HG03432 (cell line): Measurements from ENCODE around the gene SERPINA12.

Experiments
- ATAC-seq: cut with Tn5 transposase; IDR thresholded peaks from one replicate; pipeline ENCODE4 v1.9.1; 2021; ENCODE audit warnings: mild to moderate bottlenecking, moderate library complexity; ENCODE audit not compliant: unreplicated experiment

SERPINA12 gene

GRCh38 chr14:94467728-94468520 lies 41.3 kb downstream of the SERPINA12 start:
- no peak for ATAC-seq

DNA sequence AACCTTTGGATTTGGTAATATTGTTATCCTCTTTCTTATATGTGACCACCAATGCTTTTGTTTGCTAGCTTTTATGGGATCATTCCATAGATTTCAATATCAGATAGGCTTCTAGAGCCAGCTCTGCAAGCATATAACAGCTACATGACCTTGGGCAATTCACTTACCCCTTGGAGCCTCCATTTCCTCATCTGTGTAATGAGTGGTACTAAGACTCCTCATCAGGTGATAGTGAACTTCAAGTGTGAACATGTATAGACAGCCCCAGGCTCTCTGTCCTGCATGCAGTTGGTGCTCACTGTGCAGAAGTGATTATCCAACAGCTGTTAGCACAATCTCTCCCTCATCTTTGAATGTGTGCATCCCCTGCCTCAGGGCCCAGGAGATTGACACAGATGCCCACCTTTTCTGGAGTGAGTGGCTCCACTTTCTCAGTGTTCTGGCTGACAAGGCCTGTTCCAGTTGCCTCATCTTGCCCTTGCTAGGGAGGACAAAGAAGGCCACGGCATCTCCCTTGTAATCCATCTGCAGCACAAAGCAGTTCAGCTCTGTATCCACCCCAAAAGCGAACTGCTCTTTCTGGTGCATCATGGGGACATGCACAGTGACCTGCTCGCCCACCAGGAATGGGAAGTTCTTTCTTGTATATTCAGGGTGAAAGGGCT lies 42.4 kb downstream of the SERPINA12 start:
- no peak for ATAC-seq

- no peak for ATAC-seq
Observed at GRCh38 chr14:94465042-94465441, 44.2 kb downstream of the SERPINA12 start.

GRCh38 chr14:94464290-94464689 lies 45.0 kb downstream of the SERPINA12 start:
- no peak for ATAC-seq

GRCh38 chr14:94462763-94463572 lies 46.3 kb downstream of the SERPINA12 start:
- no peak for ATAC-seq

- ATAC-seq, result no peak
Observed at GRCh38 chr14:94462219-94462551, 47.1 kb downstream of the SERPINA12 start.

DNA sequence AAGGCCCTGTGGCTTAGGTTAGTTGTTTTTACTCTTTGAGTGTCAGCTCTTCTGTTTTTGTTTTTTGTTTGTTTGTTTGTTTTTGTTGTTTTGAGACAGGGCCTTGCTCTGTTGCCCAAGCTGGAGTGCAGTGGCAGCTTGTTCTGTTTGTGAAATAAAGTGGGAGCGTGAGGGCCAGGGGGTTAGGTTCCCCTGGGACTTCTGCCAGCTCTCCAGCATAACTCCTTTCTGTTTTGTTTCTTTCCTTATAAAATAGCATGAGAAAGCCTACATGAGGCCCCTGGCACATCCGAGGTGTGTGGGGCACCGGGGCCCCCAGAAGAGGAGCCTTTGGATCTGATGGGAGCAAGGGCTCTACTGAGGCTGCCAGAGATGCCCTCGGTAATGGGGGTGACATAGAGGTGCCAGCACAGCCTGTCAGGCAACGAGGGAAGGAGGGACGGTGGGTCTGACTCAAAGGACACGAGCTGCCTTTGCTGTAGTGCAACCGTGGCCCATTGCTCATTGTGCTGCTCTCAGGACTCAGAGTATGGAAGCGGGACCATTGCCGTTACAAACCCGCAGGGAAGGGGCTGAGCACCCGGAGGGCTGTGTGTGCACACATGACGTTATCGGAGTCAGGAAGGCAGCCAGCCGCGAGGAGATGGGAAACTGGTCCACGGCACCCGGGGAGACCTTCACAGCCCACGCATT lies 47.6 kb downstream of the SERPINA12 start:
- ATAC-seq, result no peak

- no peak for ATAC-seq
Observed at GRCh38 chr14:94460631-94461416, 48.4 kb downstream of the SERPINA12 start.

DNA sequence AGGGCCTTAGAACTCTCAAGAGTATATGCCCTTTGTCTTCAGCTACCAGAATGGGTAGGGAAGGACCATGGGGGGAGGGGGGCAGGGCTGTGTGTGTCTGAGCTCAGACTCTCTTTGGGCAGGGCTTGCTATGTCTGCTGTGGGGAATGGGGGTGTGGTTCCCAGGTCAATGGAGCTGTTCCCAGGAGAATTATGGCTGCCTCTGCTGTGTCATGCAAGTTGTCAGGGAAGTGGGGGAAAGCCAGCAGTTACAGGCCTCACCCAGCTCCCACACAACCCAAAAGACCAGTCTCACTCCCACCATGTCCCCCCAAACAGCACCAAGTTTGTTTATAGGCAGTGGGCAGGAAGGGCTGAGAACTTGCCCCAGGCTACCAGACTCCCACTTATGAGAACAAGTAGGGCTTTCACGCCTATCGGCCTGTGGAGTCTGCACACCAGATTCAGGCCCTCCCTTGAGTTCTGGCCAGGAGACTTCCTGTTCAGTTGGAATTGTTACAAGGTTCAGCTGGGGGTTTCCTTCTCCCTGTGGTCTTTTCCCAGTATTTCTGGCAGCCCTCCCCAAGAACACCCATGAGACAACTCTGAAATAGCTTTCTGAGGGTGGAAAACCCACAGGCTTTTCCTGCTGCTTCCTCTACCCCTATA lies 50.6 kb downstream of the SERPINA12 start:
- ATAC-seq, result no peak

- ATAC-seq, result no peak
Observed at GRCh38 chr14:94458096-94458495, 51.2 kb downstream of the SERPINA12 start.

DNA sequence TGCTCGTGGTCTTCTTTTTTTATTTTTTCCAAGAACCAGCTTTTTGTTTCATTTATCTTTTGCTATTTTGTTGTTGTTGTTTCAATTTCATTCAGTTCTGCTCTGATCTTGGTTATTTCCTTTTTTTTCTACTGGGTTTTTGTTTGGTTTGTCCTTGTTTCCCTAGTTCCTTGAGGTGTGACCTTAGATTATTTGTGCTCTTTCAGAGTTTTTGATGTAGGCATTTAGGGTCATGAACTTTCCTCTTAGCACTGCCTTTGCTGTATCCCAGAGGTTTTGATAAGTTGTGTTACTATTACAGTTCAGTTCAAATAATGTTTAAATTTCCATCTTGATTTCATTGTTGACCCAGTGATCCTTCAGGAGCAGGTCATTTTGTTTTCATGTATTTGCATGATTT lies 53.3 kb downstream of the SERPINA12 start:
- no peak for ATAC-seq

GRCh38 chr14:94451826-94452225 lies 57.4 kb downstream of the SERPINA12 start:
- no peak for ATAC-seq

DNA sequence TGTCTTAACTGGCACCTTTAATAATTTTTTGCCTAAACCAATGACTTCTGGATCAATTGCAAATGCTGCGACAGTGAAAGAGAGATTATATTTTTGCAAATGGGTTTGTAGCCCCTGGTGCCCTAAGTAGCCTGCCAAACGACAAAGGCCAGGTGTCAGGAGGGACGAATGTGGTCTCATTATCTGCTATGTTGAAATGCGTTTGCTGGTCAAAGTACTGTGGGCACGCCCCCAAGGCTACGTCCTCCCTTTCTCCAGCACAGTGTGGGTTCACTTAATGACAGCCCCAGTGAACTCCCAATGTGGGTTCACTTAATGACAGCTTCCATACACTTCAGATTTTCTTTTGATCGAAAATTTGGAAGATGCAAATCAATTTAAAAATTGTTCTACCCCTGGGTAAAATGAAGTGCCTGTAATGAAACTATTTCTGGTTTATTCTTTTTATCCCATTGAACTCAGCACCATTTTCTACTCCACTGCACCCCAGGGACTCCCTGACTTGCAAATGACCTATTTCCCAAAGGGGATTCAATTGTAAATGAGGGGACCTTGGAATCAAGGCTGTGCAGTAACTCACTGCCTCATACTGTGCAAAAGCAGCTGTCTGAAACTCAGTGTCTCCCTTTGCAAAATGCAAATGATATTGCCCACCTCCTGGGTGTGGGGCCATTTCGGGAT lies 58.0 kb downstream of the SERPINA12 start:
- no peak for ATAC-seq

DNA sequence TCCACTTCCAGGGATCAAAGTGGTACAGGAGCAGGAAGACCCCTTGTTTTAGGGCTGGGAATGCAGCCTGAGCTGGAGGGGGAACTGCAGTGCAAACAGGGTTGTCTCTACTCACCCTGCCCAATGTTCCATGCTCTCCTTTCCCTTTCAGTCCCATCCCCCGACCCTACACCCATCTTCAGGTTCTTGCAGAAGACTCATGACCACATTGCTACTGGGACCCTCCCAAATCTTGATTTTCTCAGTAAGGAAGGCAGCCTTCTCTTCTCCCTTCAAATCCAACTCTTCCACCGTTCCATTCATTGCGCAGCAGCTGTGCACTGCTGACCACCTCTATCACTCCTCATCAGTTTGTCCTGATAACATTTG lies 58.6 kb downstream of the SERPINA12 start:
- no peak for ATAC-seq

DNA sequence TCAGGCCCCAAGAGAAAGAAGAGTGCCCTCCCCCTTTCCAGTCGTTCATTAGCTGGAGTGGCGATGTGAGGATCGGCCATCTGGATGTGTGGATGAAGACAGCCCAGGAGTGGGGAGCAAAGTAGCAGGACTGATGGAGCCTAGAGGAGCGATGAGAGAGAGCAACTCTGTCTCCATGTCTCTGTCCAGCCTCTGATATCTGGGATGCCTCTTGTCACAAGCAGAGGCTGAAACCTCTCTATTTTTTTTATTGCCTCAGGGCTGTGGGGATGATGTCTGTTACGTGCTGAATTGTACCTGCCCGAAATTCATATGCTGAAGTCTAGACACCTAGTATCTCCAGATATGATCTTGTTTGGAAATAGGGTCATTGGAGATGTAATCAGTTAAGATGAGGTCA lies 59.3 kb downstream of the SERPINA12 start:
- no peak for ATAC-seq

DNA sequence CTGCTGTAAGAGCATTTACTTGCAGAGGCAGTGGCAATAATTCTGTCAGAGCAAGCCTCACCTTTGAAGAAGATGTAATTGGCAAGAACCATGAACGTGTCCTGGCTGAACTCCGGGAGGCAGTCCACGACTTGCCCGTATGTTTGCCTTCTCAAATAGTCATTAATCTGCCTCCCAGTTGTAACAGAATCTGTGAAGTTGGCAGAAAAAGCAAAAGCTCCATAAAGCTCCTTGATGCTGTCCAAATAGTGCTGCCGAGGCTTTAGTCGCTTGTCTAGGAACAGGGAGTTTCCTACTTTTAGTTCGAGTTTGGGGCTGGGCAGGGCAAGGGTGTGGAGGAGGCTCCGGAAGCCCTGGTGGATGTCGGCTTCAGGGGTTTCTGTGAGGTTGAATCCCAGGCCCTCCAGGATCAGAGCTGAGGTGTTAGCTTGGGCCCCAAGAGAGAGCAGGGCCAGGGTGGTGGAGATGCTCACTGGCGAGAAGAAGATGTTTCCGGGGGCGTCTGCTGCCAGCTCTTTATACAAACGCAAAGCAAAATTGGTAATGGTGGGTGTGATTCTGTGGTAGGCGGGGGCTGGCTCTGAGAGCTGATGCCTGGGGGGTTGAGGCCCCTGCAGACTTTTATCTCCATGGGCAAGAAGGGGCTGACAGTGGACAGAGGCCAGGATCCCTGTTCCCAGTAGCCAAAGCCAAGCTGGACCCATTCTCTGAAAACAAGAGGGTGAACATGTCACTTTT lies 61.0 kb downstream of the SERPINA12 start:
- no peak for ATAC-seq

- ATAC-seq, result no peak
Observed at GRCh38 chr14:94447206-94447605, 62.1 kb downstream of the SERPINA12 start.

DNA sequence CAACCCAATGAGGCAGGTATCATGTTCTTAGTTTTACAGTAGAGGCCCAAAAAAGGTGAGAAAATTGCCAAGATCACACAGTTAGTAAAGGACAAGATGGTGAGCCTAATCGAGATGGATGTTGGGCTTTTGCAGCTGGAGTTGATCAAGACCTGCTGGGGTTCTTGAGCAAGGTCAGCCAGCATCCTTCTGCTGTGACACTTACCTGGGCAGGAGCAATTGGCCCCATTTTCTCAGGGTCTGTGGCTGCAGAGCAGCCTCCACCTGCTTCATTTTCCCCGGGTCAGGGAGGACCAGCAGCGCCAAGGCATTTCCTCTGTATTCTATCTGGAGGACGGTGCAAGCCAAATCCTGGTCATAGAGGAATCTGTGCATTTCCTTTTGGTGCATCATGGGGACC lies 63.1 kb downstream of the SERPINA12 start:
- no peak for ATAC-seq

GRCh38 chr14:94445003-94445402 lies 64.3 kb downstream of the SERPINA12 start:
- no peak for ATAC-seq
